ENCODE results near the gene KIF19. TPM values are rescaled to one million over a fixed set of nuclear protein-coding genes. Genes with fewer than 3 reads are reported as not detected.

The KIF19 gene
- polyA plus RNA-seq, 4 donors = 0.37 to 1.3 (median 1.1) TPM

DNA sequence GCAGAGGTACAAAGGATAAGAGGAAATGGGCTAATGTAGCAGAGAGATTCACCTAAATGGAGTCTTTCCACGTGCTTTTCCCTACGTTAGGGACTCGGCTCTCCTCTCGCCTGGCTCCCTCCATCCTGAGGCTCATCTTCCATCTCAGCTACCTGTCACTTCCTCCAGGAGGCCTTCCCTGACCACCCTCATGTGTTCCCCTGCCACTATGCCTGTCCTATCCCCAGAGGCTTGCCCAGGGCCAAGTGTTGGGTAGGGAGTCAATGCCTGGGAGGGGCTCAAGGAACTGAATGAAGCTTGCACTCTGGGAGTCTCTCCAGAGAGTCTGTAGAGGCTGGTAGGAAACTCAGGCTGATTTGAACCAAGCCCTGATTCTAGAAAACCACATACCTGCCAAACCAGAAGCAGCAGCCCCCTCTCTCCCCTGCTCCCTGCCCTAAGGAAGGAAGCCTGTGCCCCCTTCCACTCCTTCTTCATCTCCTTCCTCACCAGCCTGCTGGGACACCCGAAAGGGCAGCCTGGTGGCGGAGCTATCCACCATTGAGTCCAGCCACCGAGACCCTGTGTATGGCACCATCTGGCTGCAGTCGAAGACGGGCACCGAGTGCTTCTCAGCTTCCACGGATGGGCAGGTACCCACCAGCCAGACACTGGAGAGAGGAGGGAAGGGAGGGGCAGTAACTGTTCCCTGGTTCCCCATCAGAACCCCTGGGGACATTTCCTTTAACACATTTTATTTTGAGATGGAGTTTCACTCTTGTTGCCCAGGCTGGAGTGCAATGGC is 26.6 kb upstream of the KIF19 start:
- DNase-seq (ENCODE audit: low read depth in 4 of 4, low spot score in 2 of 4) = no peak

DNA sequence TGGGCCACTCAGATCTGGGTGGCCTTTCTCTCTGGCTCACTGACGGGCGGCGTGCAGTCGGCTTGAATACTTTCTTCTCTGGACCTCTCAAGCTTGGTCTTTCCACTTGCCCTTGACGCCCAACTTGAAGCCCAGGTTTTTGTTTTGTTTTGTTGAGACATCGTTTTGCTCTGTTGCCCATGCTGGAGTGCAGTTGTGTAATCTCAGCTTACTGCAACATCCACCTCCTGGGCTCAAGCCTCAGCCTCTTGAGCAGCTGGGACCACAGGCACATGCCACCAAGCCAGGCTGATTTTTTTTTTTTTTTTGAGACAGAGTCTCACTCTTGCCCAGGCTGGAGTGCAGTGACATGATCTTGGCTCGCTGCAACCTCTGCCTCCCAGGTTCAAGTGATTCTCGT is 22.7 kb upstream of the KIF19 start:
- no peak for DNase-seq (ENCODE audit: low read depth in 4 of 4, low spot score in 2 of 4)

DNA sequence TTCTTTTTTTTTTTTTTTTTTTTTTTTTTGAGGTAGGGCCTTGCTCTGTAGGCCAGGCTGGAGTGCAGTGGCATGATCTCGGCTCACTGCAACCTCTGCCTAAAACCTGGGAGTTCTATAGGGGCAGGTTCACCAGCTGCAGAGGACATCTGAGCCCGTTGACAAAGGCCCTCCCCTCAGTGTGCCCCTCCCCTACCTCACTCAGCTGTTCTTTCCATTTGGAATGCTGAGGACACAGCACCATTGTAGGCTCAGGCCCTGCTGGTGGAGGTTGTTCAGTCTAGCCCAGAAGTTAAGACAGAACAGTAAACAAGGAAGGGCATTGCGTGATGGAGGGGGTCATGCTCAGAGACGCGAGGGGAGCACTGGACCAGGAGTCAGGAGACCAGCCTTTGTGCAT is 21.8 kb upstream of the KIF19 start:
- DNase-seq (ENCODE audit: low read depth in 4 of 4, low spot score in 2 of 4) = no peak

- DNase-seq (ENCODE audit: low read depth in 4 of 4, low spot score in 2 of 4) = no peak
Measured at GRCh38 chr17:74305865-74306654, 20.0 kb upstream of the KIF19 start.

DNA sequence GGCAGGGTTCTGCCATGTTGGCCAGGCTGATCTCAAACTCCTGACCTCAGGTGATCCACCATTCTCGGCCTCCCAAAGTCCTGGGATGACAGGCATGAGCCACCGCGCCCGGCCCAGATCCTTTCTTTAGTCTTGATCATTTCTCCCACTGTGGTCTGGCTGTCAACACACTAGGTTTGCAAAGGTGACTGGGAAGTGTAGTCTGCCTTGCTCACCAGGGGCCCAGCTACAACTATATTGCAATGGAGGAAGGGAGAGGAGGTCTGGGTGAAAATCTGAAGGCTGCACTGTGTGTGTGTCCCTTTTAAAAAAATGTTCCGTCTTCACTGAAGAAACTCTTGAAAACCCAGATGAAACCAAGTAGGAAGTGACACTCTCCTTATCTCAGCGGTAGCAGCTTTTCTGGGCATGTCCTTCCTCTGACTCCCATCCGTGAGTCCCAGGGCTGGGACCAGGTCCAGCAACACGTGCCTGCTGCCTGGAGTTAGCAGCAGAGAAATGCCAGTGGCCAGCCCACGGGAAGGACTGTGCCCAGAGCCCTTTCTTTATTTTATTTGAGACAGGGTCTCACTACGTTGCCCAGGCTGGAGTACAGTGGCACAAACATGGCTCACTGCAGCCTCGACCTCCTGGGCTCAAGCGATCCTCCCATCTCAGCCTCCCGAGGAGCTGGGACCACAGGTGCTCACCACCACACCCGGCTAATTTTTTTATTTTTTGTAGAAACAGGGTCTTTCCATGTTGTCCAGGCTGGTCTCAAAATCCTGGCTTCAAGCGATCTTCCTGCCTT is 17.8 kb upstream of the KIF19 start:
- DNase-seq (ENCODE audit: low read depth in 4 of 4, low spot score in 2 of 4) = no peak

DNA sequence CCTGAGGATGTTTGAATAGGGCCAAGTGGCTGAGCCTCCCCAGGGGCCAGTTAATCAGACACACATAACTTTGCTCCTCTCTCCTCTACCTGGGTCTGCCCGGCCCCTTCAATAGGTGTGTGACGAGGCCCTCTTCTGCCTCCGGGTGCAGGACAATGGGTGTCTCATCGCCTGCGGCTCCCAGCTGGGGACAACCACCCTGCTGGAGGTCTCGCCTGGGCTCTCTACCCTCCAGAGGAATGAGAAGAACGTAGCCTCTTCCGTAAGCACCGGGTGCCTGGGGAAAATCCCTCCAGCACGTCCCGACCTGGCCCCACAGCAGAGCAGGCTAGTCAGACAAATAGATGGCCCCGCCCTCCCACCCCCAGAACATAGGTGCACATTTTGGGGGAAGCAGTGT is 16.1 kb upstream of the KIF19 start:
- no peak for DNase-seq (ENCODE audit: low read depth in 4 of 4, low spot score in 2 of 4)

DNA sequence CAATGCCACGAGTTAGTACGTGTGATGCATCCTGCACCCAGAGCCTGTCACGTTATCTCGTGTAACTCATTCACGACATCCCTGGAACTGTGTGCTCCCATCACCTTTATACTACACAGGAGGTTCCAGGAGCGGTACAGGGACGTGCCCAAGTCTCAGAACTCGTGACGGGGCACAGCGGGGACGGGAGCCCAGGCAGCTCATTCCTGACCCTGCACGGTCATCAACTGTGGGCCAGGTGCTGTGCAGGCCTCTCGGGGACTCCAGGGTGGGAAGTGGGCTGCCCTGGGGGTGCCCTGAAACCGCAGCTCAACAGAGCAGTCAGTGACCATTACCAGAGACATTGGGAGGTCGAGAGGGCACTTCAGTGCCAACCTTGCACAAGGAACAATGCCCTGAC is 11.1 kb upstream of the KIF19 start:
- DNase-seq (ENCODE audit: low read depth in 4 of 4, low spot score in 2 of 4) = no peak

- DNase-seq (ENCODE audit: low read depth in 4 of 4, low spot score in 2 of 4) = no peak
Measured at GRCh38 chr17:74316220-74316619, 9.8 kb upstream of the KIF19 start.

GRCh38 chr17:74317071-74317470 is 9.0 kb upstream of the KIF19 start:
- DNase-seq (ENCODE audit: low read depth in 4 of 4, low spot score in 2 of 4) = no peak

DNA sequence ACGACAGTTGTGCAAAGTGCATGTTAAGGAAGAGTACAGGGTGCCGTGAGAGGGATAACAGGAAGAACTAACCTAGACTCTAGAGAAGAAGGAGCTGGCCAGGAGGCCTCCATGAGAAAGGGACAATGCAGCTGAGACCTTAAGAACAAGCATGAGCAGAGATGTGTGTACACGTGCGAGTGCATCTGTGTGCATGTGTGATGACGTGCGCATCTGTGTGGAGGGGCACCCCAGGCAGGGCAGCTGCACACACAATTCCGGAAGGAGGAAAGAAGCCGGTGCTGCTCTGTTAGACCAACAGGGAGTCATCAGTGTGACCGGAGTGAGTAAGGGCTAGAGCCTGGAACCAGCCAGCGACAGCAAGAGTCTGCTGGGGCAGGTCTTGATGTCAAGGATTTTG is 7.6 kb upstream of the KIF19 start:
- no peak for DNase-seq (ENCODE audit: low read depth in 4 of 4, low spot score in 2 of 4)

DNA sequence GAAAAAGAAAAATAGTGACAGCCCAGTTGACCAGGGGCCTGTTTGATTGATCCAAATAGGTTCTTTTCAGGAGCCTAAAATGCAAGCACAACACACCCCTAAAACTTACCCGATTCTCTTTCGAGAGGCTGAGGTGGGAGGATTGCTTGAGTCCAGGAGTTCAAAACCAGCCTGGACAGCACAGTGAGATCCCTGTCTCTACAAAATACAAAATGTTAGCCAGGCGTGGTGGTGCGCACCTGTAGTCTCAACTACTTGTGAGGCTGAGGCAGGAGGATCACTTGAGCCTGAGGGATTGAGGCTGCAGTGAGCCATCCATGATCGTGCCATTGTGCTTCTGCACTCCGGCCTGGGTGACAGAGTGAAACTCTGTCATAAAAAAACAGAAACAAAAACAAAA is 1.5 kb upstream of the KIF19 start:
- no peak for DNase-seq (ENCODE audit: low read depth in 4 of 4, low spot score in 2 of 4)

DNA sequence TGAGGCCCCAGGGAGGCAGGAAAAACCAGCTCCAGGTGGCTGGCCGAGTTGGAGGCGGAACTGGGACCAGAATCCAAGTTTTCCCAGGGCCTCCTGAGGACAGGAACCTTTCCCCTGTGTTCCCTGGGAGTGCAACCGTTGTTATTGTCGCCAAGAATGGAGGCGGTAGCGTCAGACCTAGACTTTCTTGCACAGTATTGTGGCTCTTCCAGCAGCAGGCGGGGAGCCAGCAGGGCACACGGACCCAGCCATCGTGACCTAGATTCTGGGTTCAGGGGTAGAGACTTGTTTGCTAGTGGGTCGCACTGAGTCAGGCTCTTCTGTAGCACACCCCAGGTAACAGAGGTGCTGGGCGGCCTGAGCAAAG is 667 bp upstream of the KIF19 start:
- no peak for DNase-seq (ENCODE audit: low read depth in 4 of 4, low spot score in 2 of 4)

DNA sequence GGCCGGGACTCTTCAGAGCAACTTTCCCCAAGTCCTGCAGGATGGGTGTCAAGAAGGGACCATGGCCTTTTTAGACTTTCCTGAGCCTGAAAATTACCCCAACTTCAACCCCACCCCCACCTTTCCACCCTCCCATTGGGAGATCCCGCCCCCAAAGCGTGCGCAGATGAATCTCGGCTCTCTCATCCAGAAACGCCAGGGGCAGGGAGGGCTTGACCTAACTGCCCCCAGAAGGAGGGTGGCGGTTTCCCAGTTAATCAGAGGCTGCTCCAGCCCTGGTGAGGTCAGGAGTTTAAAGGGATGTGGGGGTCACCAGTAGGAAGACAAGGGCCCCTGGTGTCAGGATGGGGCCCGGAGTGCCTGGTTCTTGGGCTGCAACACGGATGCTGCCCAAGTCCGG is 480 bp downstream of the KIF19 start:
- DNase-seq (ENCODE audit: low read depth in 4 of 4, low spot score in 2 of 4) = no peak

DNA sequence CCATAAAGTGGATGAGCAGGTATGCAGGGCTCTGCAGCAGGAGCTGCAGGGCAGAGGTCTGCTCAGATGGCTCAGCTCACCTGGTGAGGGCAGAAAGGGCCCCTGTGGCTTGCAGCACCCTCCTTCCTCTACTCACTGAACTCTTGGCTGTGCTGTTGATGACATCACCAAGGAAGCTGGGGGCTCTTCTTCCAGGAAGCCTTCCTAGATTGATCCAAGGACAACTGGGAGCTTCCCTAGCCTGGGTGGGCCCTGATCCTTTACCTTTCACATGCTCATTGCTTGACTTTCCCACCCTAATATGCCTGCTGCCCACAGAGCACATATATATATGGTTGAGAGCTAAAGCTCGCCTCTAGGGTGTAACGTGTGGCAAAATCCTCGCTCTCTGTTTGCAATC is 2.5 kb downstream of the KIF19 start:
- DNase-seq (ENCODE audit: low read depth in 4 of 4, low spot score in 2 of 4) = no peak

DNA sequence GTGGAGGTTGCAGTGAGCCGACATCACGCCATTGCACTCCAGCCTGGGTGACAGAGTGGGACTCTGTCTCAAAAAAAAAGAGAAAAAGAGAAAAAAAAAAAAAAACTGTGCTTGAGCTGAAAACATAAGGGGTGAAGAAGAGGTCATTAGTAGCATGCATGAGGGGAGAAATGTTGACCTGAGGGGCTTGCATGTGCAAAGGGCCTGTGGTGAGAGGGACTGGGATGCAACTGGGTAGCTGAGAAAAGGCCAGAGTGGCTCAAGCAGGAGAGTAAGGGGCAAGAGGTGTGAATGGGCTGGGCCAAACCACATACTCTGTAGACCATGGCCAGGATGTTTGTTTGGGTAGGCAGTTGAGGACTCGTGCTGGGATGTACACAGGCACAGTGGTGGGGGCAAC is 3.4 kb downstream of the KIF19 start:
- DNase-seq (ENCODE audit: low read depth in 4 of 4, low spot score in 2 of 4) = no peak

DNA sequence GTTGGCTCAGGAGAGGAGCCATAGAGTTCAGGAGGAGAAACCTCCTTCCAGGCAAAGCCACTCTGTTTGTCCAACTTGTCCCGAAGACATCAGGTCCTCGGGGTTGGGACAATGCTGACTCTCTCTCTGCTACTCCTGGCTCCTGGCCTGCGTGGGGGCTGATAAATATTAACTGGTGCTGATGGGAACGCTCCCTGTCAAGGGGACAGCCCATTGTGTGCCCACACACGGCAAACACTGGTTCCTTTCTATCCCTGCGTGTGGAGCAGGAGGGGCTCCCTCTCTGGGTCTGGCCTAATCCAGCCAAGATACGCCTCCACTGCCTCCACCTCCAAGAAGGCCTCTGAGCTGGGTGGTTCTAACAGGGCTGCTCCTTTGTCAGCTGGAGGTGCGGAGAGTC is 4.4 kb downstream of the KIF19 start:
- DNase-seq (ENCODE audit: low read depth in 4 of 4, low spot score in 2 of 4) = no peak

DNA sequence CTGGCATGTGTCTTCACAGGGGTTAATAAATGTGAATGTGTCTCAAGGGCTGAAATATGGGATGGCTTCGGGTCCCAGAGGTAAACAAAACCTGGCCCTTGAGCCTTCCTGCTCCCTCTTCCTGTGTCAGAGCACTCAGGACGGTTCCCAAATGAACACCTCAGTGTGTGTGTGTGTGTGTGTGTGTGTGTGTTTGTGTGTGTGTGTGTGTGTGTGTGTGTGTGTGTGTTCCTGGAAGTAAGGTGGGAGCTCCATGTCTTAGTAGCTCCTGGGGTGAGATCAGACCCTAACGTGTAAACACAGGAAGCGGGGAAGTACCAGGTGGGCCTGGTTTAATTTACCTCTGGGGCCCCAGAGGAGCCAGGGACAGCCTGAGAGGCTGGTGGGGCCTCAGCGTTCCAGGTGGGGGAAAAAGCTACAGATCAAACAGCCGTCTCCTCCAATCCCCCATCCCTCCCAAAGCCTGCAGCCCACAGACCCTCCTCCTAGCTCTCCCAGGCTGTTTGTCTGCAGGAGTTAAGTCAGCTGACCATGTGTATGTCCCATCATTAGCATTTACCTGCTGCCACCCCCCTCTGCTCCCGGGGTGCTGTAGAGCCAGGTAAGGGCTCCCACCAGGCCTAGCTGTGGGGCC is 6.1 kb downstream of the KIF19 start:
- DNase-seq (ENCODE audit: low read depth in 4 of 4, low spot score in 2 of 4) = no peak

DNA sequence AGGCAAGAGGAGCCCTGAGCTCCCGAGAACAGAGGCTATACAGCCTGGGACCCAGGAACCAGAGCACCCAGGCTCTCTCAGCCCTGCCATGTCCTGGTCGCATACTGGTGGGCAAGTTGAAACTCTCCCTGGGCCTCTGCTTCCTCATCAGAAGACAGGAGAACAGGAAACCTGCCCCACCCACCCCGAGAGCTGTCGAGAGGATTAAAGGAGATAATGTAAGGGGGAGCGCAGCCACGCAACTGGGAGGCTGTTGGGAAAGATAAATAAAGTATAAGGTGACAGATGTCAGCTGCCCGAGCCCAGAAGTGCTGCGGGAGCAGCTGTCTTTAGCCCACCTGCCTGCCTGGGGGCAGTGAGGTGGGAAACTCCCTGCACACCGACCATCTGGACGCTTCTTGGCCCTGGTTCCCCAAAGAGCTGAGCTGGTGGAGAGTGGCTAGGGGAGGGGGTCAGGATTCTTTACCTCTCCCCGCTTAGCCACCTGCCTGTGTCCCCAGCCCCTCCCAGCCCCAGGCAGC is 6.8 kb downstream of the KIF19 start:
- no peak for DNase-seq (ENCODE audit: low read depth in 4 of 4, low spot score in 2 of 4)

GRCh38 chr17:74334393-74335039 is 8.5 kb downstream of the KIF19 start:
- no peak for DNase-seq (ENCODE audit: low read depth in 4 of 4, low spot score in 2 of 4)

GRCh38 chr17:74335529-74336062 is 9.6 kb downstream of the KIF19 start:
- no peak for DNase-seq (ENCODE audit: low read depth in 4 of 4, low spot score in 2 of 4)

Data from left renal cortex interstitium (tissue), 4 donors.